Subcutaneous adipose tissue (tissue), 4 donors: Measurements from ENCODE around the gene SPATA17. TPM values are rescaled to one million over a fixed set of nuclear protein-coding genes. Genes with fewer than 3 reads are reported as not detected.

Experiments used
- total RNA-seq, 4 donors: library from RNA; depleted of rRNA; stranded (reverse); fragments of >200 nt; gene quantifications; one replicate each; pipeline ENCODE4 v1.1.0, GENCODE V29; 2016
- TF ChIP-seq, protein P1 (sequence below): fragments of 450-650 bp; IDR thresholded peaks from one replicate; pipeline ENCODE4 v1.5.1; 2016; ENCODE audit warnings: low read depth, mild to moderate bottlenecking, control low read depth, antibody characterized with exemption, moderate library complexity

SPATA17 gene
- total RNA-seq, 4 donors from 2014 or later, result 1.5 TPM; not detected in 3

DNA sequence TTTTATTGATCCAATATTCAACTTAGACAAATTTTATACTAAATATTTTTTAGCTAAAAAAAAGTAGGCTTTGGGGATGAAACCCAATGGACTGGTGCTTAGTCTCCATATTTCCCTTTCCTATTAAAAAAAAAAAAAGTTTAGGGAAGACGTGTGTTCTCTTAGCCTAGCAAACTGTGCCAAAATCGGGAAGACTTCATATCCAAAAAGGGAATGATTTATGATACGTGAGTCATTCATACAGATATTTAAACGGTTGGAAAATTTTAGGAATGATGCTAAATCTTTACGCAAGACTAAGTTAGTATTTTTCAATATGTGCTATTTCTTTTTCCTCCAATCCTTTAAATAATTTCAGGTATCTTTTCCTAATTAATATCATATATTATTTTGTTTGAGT is 50.7 kb downstream of the SPATA17 start:
- TF ChIP-seq, protein P1, sequence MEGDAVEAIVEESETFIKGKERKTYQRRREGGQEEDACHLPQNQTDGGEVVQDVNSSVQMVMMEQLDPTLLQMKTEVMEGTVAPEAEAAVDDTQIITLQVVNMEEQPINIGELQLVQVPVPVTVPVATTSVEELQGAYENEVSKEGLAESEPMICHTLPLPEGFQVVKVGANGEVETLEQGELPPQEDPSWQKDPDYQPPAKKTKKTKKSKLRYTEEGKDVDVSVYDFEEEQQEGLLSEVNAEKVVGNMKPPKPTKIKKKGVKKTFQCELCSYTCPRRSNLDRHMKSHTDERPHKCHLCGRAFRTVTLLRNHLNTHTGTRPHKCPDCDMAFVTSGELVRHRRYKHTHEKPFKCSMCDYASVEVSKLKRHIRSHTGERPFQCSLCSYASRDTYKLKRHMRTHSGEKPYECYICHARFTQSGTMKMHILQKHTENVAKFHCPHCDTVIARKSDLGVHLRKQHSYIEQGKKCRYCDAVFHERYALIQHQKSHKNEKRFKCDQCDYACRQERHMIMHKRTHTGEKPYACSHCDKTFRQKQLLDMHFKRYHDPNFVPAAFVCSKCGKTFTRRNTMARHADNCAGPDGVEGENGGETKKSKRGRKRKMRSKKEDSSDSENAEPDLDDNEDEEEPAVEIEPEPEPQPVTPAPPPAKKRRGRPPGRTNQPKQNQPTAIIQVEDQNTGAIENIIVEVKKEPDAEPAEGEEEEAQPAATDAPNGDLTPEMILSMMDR, result no peak

DNA sequence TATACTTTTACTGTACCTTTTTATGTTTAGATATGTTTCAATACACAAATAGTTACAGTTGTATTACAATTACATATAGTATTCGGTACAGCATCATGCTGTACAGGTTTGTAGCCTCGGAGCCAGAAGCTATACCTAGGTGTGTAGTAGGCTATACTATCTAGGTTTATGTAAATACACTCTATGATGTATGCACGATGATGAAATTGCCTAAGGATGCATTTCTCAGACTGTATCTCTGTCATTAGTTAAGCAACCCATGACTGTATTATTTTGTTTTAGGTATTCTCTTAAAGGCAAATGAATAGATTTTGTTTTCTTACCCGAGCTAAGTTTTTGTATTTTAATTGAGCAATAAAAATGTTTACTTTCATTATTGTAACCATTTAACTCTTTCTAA is 56.4 kb downstream of the SPATA17 start:
- TF ChIP-seq, protein P1, result no peak

DNA sequence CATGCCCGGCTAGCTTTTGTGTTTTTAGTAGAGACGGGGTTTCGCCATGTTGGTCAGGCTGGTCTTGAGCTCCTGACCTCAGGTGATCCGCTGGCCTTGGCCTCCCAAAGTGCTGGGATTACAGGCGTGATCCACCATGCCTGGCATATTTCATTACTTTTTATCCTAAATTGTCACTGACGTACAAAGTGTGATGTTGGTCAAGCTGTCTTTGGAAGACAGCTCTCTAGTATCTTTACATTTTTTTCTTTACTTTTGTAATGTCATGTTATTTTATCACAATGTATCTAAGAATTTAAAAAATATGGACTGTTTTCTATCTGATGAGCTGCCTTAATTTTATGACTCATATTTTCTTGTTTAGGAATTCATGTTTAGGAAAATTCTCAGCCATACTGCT is 72.2 kb downstream of the SPATA17 start:
- TF ChIP-seq, protein P1, result no peak

- TF ChIP-seq, protein P1, result no peak
These were observed 81.9 kb downstream of the SPATA17 start for GRCh38 chr1:217712925-217713597.

- TF ChIP-seq, protein P1, result no peak
These were observed 84.5 kb downstream of the SPATA17 start for GRCh38 chr1:217715681-217716080.

DNA sequence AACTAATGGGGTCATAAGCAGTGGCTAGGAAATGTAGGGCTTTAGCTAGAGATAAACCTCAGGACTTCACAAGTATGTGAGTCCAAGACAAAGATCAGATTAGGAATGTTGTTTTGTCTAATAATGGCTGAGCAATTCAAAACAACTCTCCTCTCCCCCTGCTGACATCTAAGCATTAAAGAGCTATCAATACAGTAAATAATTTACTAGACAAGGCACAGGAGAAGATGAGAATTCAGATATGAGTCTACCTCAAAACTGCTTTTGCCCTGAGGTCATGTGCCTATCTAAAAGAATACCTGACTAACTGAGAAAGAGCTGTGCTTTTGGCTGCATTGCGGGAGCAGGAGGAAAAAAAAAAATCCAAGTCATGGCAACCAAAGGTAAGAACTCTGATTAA is 86.8 kb downstream of the SPATA17 start:
- TF ChIP-seq, protein P1, result no peak

GRCh38 chr1:217718873-217719272 is 87.7 kb downstream of the SPATA17 start:
- TF ChIP-seq, protein P1, result no peak
